GM04503 (cell line): ENCODE measurements around the gene INHBC.
A peak's percentile ranks its signal among the peaks of the same experiment; 100 is the strongest.
"Not testable (repeated sequence)": the region's sequence is repeated elsewhere in the genome, so short reads cannot be mapped to it uniquely, and the experiment has no call there.

Experiments used
- DNase-seq: peaks from one replicate; pipeline ENCODE4 v3.0.0-alpha.2; 2012; ENCODE audit warnings: low read depth

The INHBC gene, protein sequence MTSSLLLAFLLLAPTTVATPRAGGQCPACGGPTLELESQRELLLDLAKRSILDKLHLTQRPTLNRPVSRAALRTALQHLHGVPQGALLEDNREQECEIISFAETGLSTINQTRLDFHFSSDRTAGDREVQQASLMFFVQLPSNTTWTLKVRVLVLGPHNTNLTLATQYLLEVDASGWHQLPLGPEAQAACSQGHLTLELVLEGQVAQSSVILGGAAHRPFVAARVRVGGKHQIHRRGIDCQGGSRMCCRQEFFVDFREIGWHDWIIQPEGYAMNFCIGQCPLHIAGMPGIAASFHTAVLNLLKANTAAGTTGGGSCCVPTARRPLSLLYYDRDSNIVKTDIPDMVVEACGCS

DNA sequence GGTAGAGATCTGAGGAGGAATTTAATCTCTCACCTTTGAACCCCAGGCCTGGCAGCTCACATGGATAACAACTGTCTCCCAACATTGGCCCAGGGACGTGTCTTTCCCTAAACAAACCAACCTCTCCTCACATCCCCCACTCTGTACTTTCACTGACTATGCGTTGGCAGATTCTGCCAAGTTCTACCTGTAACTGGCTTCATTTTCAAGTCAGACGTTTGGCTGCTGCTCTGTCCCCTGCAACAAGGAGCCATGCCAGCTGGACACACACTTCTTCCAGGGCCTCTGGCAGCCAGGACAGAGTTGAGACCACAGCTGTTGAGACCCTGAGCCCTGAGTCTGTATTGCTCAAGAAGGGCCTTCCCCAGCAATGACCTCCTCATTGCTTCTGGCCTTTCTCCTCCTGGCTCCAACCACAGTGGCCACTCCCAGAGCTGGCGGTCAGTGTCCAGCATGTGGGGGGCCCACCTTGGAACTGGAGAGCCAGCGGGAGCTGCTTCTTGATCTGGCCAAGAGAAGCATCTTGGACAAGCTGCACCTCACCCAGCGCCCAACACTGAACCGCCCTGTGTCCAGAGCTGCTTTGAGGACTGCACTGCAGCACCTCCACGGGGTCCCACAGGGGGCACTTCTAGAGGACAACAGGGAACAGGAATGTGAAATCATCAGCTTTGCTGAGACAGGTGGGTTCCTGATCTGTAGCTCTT, at the start of gene INHBC:
Gene INHBC, plus strand, starts transcription at position 268 of the 707 bp plus-strand sequence. Its CDS starts 103 bp downstream, at position 371.
- DNase-seq = no peak

- DNase-seq = no peak
These were observed 49.0 kb upstream of the INHBC start for GRCh38 chr12:57385586-57385985.

DNA sequence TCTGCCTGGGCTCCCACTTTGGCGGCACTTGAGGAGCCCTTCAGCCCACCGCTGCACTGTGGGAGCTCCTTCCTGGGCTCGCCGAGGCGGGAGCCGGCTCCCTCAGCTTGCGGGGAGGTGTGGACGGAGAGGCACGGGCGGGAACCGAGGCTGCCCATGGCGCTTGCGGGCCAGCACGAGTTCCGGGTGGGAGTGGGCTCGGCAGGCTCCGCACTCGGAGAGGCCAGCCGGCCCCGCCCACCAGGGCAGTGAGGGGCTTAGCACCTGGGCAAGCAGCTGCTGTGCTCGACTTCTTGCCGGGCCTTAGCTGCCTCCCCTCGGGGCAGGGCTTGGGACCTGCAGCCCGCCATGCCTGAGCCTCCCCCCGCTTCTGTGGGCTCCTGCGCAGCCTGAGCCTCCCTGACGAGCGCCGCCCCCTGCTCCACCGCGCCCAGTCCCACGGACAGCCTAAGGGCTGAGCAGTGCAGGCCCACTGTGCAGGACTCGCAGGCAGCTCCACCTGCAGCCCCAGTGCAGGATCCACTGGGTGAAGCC, 48.3 kb upstream of the INHBC start:
- no peak for DNase-seq

GRCh38 chr12:57388425-57388824, 46.2 kb upstream of the INHBC start:
- DNase-seq = no peak

- DNase-seq = peak; percentile 67
These were observed 45.6 kb upstream of the INHBC start for GRCh38 chr12:57389033-57389432.

DNA sequence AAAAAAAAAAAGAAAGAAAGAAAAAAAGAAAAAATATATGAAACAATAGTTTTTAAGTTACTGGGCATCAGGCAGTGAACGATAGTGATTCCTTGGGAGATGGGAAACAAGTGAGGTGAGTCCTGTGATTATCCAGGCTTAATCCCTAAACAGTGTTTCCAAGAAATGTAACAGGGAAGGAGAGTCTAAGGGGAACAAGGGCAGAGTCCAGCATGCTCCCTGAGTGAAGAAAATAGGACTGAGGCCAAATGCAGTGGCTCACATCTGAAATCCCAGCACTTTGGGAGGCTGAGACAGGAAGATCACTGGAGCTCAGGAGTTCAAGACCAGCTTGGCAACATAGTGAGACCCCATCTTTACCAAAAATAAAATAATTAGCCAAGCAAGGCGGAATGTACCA, 44.4 kb upstream of the INHBC start:
- DNase-seq = no peak

- DNase-seq = no peak
These were observed 39.5 kb upstream of the INHBC start for GRCh38 chr12:57395121-57395520.

- no peak for DNase-seq
These were observed 37.1 kb upstream of the INHBC start for GRCh38 chr12:57397441-57397840.

DNA sequence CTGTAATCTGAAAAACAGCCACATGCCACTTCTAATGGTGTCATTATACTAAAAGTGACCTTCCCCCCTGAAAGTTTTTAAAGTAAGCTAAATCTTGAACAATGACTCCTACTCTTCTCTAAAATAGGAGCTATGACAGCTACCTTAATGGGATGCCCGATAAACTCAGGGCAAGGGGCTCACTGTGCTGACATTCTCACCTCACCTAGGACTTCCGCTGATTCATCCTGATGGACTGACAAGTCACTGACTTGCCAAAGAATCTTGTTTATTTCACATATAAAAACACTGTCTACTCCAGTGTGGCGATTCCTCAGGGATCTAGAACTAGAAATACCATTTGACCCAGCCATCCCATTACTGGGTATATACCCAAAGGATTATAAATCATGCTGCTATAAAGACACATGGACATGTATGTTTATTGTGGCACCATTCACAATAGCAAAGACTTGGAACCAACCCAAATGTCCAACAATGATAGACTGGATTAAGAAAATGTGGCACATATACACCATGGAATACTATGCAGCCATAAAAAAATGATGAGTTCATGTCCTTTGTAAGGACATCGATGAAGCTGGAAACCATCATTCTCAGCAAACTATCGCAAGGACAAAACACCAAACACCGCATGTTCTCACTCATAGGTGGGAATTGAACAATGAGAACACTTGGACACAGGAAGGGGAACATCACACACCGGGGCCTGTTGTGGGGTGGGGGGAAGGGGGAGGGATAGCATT, 34.7 kb upstream of the INHBC start:
- DNase-seq = not testable (repeated sequence)

DNA sequence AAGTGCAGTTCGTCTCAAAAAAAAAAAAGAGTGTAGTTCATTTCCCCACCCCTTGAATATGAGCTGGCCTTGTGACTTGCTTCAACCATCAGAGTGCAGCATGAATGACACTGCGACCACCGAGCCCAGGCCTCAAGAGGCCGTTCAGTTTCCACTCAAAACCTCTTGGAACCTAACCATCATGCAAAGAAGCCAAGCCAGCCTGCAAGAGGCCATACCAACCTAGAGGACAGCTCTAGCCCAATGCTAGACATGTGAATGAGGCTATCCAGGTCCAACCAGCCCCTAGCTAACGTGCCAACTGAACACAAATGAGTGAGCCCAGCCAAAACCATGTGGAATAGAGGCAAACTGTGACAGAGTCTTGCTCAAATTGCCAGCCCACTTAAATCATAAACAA, 33.4 kb upstream of the INHBC start:
- DNase-seq = no peak

DNA sequence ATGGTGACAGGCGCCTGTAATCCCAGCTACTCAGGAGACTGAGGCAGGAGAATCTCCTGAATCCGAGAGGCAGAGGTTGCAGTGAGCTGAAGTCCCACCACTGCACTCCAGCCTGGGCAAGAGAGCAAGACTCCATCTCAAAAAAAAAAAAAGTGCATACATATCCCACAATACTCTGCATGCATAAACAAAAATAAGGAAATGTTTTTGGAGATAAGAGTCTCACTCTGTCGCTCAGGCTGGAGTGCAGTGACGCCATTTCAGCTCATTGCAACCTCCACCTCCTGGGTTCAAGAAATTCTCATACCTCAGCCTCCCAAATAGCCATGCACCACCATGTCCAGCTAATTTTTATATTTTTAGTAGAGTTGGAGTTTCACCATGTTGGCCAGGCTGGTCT, 32.4 kb upstream of the INHBC start:
- DNase-seq = not testable (repeated sequence)

DNA sequence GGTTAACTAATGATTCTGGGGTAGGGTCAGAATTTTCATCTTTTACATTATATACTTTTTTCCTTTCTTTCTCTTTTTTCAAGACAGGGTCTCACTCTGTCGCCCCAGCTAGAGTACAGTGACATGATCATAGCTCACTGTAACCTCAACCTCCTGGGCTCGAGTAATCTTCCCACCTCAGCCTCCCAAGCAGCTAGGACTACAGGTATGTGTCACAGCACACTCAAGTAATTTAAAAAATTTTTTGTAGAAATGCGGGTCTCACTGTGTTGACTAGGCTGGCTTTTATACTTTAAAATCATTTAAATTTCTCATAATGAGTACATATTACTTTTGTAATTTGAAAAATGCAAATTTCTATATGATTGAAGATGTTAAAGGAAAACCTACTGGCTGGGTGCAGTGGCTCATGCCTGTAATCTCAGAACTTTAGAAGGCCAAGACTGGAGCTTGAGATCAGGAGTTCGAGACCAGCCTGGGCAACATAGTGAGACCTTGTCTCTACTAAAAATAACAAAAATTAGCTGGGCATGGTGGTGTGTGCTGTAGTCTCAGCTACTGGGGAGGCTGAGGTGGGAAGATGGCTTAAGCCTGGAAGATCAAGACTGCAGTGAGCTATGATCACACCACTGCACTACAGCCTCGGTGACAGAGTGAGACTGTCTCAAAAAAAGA, 29.5 kb upstream of the INHBC start:
- DNase-seq = no peak

GRCh38 chr12:57410534-57410933, 24.1 kb upstream of the INHBC start:
- no peak for DNase-seq

GRCh38 chr12:57414160-57414559, 20.4 kb upstream of the INHBC start:
- DNase-seq = not testable (repeated sequence)

GRCh38 chr12:57415088-57415487, 19.5 kb upstream of the INHBC start:
- DNase-seq = no peak

GRCh38 chr12:57416039-57416996, 18.3 kb upstream of the INHBC start:
- no peak for DNase-seq

- no peak for DNase-seq
These were observed 16.3 kb upstream of the INHBC start for GRCh38 chr12:57418255-57418654.

DNA sequence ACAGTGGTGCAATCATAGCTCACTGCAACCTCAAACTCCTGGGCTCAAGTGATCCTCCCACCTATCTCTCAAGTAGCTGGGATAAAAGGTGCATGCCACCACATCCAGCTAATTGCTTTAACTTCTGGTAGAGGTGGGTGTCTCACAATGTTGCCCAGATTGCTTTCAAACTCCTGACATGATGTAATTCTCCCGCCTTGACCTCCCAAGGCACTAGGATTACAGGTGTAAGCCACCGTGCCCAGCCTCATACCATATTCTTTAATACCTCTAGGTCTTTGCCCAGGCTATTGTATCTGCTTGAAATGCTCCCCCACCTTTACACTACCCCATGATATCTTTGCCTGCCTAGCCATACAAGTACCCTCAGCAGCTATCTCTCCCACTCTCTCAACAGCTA, 15.1 kb upstream of the INHBC start:
- no peak for DNase-seq

DNA sequence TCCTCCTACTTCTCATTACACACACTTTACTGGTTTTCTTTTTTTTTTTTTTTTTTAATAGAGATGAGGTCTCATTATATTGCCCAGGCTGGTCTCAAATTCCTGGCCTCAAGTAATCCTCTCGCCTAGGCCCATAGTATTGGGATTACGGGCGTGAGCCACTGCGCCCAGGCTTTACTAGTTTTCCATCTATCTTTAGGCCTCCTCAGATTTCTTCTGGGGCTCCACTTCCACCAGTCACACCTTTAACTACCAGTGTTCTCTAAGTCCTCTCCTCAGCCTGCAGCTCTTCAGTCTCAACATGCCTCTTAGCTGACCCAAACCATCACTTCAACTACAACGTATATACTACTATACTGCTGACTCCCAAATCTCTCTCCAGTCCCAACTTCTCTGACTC, 14.1 kb upstream of the INHBC start:
- DNase-seq = no peak

DNA sequence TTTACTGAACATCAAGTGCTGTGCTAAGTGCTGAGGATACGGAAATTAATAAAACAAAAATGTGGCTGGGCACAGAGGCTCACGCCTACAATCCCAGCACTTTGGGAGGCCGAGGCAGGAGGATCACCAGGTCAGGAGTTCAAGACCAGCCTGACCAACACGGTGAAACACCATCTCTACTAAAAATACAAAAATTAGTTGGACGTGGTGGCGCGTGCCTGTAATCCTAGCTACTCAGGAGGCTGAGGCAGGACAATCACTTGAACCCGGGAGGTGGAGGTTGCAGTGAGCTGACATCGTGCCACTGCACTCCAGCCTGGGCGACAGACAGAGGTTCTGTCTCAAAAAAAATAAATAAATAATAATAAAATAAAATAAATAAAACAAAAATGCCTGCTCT, 7.6 kb upstream of the INHBC start:
- not testable (repeated sequence) for DNase-seq

DNA sequence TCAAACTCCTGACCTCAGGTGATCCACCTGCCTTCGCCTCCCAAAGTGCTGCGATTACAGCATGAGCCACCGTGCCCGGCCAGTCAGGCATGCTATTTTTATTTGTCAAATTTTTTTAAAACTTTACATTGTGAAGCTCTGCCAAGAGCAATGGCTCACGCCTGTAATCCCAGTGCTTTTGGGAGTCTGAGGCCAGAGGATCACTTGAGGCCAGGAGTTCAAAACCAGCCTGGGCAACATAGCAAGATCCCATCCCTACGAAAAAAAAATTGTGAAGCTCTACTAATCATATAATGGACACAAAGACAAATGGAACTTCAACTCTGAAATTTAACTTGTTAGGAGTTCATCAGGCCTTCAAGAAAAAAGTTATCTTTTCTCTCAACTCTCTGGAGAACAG, 5.6 kb upstream of the INHBC start:
- no peak for DNase-seq
